ENCODE measurements around the gene ANKRD1. TPM values are rescaled to one million over a fixed set of nuclear protein-coding genes. Genes with fewer than 3 reads are reported as not detected.

ANKRD1 gene
- 13.6 TPM for polyA plus RNA-seq (2013, experiment 1 of 2)
- polyA plus RNA-seq (2013, experiment 2 of 2), result 13.9 TPM

DNA sequence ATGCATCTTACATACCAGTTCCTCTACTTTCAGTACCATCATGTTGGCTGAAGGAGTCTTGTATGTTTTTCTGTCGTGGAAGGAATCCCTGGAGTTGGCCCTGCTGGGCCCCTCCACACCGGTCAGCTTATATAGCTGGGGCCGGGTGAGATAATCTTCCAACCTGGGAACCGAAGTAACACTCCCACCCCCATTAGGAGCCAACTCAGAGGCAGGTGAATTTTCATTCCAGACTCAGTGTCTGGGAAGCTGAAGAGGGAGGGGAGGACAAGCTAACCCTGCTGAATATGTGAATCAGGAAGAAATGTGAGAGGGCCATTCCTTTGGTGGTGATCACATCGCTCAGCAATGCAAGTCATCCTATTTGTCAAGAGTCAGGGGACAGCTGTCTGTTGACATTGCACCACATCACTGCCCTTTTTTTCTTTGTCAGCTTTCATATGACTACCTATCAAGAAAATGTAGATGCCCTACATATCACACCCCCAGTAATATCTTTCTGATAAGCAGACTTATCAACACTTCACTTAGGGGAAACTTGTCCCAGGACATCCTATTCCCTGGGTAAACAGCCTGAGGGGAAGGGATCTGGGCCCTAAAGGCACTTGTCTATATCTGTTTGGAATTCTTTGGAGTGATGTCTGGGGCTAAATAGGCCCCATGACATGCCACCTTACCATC lies at the start of gene ANKRD1:
Gene ANKRD1, minus strand, starts transcription at position 102 of the 681 bp plus-strand sequence. Its CDS starts 60 bp downstream, at position 42.
- peak; percentile 36 for DNase-seq (ENCODE audit: low spot score)
- H3K4ac ChIP-seq (ENCODE audit: low read length), result no peak within 1 kb of the TSS
- no CpG with 5 or more reads among the region's 5 CpGs for WGBS, 2 donors (ENCODE audit: extremely low coverage in 2 of 2, insufficient read length in 2 of 2, insufficient replicate concordance in 1 of 2)

DNA sequence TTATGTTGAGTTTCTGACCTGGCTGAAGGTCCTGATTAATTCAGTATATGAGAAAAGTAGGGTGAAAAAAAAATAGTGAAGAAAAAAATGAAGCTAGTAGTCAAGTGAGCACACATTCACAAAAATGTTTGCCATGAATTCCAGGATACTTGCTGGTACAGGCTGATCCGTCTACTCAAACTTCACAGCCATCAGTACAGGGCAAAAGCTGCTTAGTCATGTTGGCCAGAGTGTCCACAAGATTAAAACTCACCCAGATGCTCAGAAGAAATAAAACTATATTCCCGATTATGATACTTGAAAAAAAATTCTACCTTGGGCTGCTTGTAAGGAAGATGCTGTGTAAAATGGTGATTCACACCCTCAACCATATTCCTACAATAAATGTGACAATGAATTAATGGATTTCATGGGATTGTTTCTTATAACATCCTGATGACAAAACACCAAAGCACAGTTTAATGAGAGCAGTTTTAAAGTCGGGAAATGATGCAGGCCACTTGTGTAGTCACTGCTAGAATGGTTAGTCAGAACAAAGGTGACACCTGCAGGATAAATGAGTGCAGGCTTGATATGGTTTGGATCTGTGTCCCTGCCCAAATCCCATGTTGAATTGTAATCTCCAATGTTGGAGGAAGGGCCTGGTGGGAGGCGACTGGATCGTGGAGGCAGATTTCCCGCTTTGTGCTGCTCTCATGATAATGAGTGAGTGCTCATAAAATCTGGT lies 49.2 kb upstream of the ANKRD1 start:
- Histone ChIP-seq H3K14ac (ENCODE audit: low read length) (no peak overlapping the region), H3K4me2 (ENCODE audit: insufficient read depth, low read length, poor library complexity, severe bottlenecking) (no peak overlapping the region), H3K4me3 (ENCODE audit: low read length in 2 of 2) (no peak overlapping the region), H4K91ac (ENCODE audit: low read depth, low read length, poor library complexity) (no peak overlapping the region), H3K9me3 (replicated peaks in 1 of 2; ENCODE audit: control insufficient read depth in 2 of 2, insufficient read depth in 1 of 2, low read depth in 1 of 2, low read length in 2 of 2) (no peaks in the 10 kb centered on the region), H3K27ac (replicated peaks; ENCODE audit: low read length) (no peak overlapping the region), H2AFZ (ENCODE audit: low read length) (no peak overlapping the region), H4K8ac (ENCODE audit: low read depth, low read length) (no peak overlapping the region), H2BK120ac (ENCODE audit: low read depth, low read length) (no peak overlapping the region), H3K18ac (ENCODE audit: low read length) (no peak overlapping the region), H3K4me1 (ENCODE audit: control insufficient read depth in 2 of 2, insufficient read depth in 1 of 2, low read depth in 1 of 2, low read length in 2 of 2) (peaks cover 0 to 6% of the 10 kb centered on the region in 2 donors), H3K9ac (ENCODE audit: low read depth, low read length, poor library complexity) (no peak overlapping the region), H2BK5ac (ENCODE audit: low read length) (no peak overlapping the region), H2AK5ac (ENCODE audit: low read depth, low read length) (no peak overlapping the region), H2BK15ac (ENCODE audit: low read length) (no peak overlapping the region), H3K36me3 (replicated peaks in 1 of 2; ENCODE audit: control insufficient read depth in 2 of 2, insufficient read depth in 2 of 2, low read length in 2 of 2) (no peaks in the 10 kb centered on the region), H3K23ac (ENCODE audit: low read depth, low read length, poor library complexity) (no peak overlapping the region), H3K79me1 (ENCODE audit: low read depth, low read length) (no peaks in the 10 kb centered on the region), H3K4ac (ENCODE audit: low read length) (no peak overlapping the region), H3K27me3 (ENCODE audit: control insufficient read depth in 3 of 3, insufficient read depth in 3 of 3, low read depth in 1 of 3, low read length in 3 of 3) (peaks cover 0 to 4% (median 0%) of the 10 kb centered on the region in 3 experiments), H2BK12ac (ENCODE audit: low read length) (no peak overlapping the region)
- DNase-seq (ENCODE audit: low spot score), result no peak
- no CpG with 5 or more reads among the region's 6 CpGs for whole genome bisulfite sequencing, 2 donors (ENCODE audit: extremely low coverage in 2 of 2, insufficient read length in 2 of 2, insufficient replicate concordance in 1 of 2)

More for the DNA sequence above, at the start of gene ANKRD1:
- no peak within 1 kb of the TSS for H3K14ac ChIP-seq (ENCODE audit: low read length)
- no peak within 1 kb of the TSS for H2AFZ ChIP-seq (ENCODE audit: low read length)
- no peaks in the 10 kb centered on the region for H3K27me3 ChIP-seq (ENCODE audit: control insufficient read depth in 3 of 3, insufficient read depth in 3 of 3, low read depth in 1 of 3, low read length in 3 of 3)
- no peaks in the 10 kb centered on the region for H3K9me3 ChIP-seq (replicated peaks in 1 of 2; ENCODE audit: control insufficient read depth in 2 of 2, insufficient read depth in 1 of 2, low read depth in 1 of 2, low read length in 2 of 2)
- H3K18ac ChIP-seq (ENCODE audit: low read length), result no peak within 1 kb of the TSS
- H3K4me3 ChIP-seq (ENCODE audit: low read length in 2 of 2), result peak within 1 kb of the TSS in 1 of 2 donors; percentile 7
- H2AK5ac ChIP-seq (ENCODE audit: low read depth, low read length), result no peak within 1 kb of the TSS
- no peak within 1 kb of the TSS for H3K9ac ChIP-seq (ENCODE audit: low read depth, low read length, poor library complexity)
- H3K36me3 ChIP-seq (replicated peaks in 1 of 2; ENCODE audit: control insufficient read depth in 2 of 2, insufficient read depth in 2 of 2, low read length in 2 of 2), result no peaks in the 10 kb centered on the region
- H2BK120ac ChIP-seq (ENCODE audit: low read depth, low read length), result no peak within 1 kb of the TSS
- H3K4me1 ChIP-seq (ENCODE audit: control insufficient read depth in 2 of 2, insufficient read depth in 1 of 2, low read depth in 1 of 2, low read length in 2 of 2), result peaks cover 0 to 10% of the 10 kb centered on the region in 2 donors
- no peak within 1 kb of the TSS for H4K91ac ChIP-seq (ENCODE audit: low read depth, low read length, poor library complexity)
- H2BK5ac ChIP-seq (ENCODE audit: low read length), result no peak within 1 kb of the TSS
- no peak within 1 kb of the TSS for H3K23ac ChIP-seq (ENCODE audit: low read depth, low read length, poor library complexity)
- no peak within 1 kb of the TSS for H2BK15ac ChIP-seq (ENCODE audit: low read length)
- H3K4me2 ChIP-seq (ENCODE audit: insufficient read depth, low read length, poor library complexity, severe bottlenecking), result no peak within 1 kb of the TSS
- H3K79me1 ChIP-seq (ENCODE audit: low read depth, low read length), result no peaks in the 10 kb centered on the region
- H4K8ac ChIP-seq (ENCODE audit: low read depth, low read length), result no peak within 1 kb of the TSS
- H2BK12ac ChIP-seq (ENCODE audit: low read length), result no peak within 1 kb of the TSS
- peak within 1 kb of the TSS; percentile 20 for H3K27ac ChIP-seq (replicated peaks; ENCODE audit: low read length)

DNA sequence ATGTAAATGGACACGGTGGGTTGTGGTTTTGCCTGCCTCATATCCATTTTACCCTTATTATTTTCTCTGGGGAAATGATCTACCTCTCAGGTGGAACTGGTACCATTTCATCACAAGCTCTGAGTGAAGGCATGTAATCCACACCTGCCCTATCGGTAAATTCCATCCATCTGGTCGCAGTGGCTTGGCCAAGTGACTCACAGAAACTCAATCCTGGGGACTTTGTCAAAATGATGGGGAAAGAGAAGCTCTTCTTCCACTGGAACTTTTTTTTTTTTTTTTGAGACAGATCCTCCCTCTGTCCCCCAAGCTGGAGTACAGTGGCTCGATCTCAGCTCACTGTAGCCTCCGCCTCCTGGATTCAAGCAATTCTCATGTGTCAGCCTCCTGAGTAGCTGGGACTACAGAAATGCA lies 48.2 kb upstream of the ANKRD1 start:
- no peak overlapping the region for H3K27ac ChIP-seq (replicated peaks; ENCODE audit: low read length)
- no peak overlapping the region for H2BK120ac ChIP-seq (ENCODE audit: low read depth, low read length)
- no peak overlapping the region for H3K4me3 ChIP-seq (ENCODE audit: low read length in 2 of 2)
- no peak overlapping the region for H3K18ac ChIP-seq (ENCODE audit: low read length)
- H2BK5ac ChIP-seq (ENCODE audit: low read length), result no peak overlapping the region
- no peak overlapping the region for H3K14ac ChIP-seq (ENCODE audit: low read length)
- H3K9me3 ChIP-seq (replicated peaks in 1 of 2; ENCODE audit: control insufficient read depth in 2 of 2, insufficient read depth in 1 of 2, low read depth in 1 of 2, low read length in 2 of 2), result no peaks in the 10 kb centered on the region
- H3K4me2 ChIP-seq (ENCODE audit: insufficient read depth, low read length, poor library complexity, severe bottlenecking), result no peak overlapping the region
- H4K8ac ChIP-seq (ENCODE audit: low read depth, low read length), result no peak overlapping the region
- H3K79me1 ChIP-seq (ENCODE audit: low read depth, low read length), result no peaks in the 10 kb centered on the region
- H2BK12ac ChIP-seq (ENCODE audit: low read length), result no peak overlapping the region
- no peak overlapping the region for H3K9ac ChIP-seq (ENCODE audit: low read depth, low read length, poor library complexity)
- WGBS, 2 donors (ENCODE audit: extremely low coverage in 2 of 2, insufficient read length in 2 of 2, insufficient replicate concordance in 1 of 2), result no CpG with 5 or more reads among the region's 5 CpGs
- no peaks in the 10 kb centered on the region for H3K36me3 ChIP-seq (replicated peaks in 1 of 2; ENCODE audit: control insufficient read depth in 2 of 2, insufficient read depth in 2 of 2, low read length in 2 of 2)
- DNase-seq (ENCODE audit: low spot score), result no peak
- no peak overlapping the region for H3K23ac ChIP-seq (ENCODE audit: low read depth, low read length, poor library complexity)
- H2AFZ ChIP-seq (ENCODE audit: low read length), result no peak overlapping the region
- H2AK5ac ChIP-seq (ENCODE audit: low read depth, low read length), result no peak overlapping the region
- no peak overlapping the region for H3K4ac ChIP-seq (ENCODE audit: low read length)
- H2BK15ac ChIP-seq (ENCODE audit: low read length), result no peak overlapping the region
- H3K4me1 ChIP-seq (ENCODE audit: control insufficient read depth in 2 of 2, insufficient read depth in 1 of 2, low read depth in 1 of 2, low read length in 2 of 2), result peaks cover 0 to 6% of the 10 kb centered on the region in 2 donors
- H3K27me3 ChIP-seq (ENCODE audit: control insufficient read depth in 3 of 3, insufficient read depth in 3 of 3, low read depth in 1 of 3, low read length in 3 of 3), result peaks cover 0 to 4% (median 0%) of the 10 kb centered on the region in 3 experiments
- H4K91ac ChIP-seq (ENCODE audit: low read depth, low read length, poor library complexity), result no peak overlapping the region

Measured in neuronal stem cell (in vitro differentiated cells).